C4-2B (cell line): ENCODE data around the gene AUH.

Experiments used
- ZFX ChIP-seq: fragments of 450-650 bp; IDR thresholded peaks from 2 replicates; pipeline ENCODE4 v1.6.1; 2017
- TF ChIP-seq, protein P1 (sequence below): fragments of 450-650 bp; conservative IDR thresholded peaks from 2 replicates; pipeline ENCODE4 v1.5.1; 2017; ENCODE audit warnings: mild to moderate bottlenecking

DNA sequence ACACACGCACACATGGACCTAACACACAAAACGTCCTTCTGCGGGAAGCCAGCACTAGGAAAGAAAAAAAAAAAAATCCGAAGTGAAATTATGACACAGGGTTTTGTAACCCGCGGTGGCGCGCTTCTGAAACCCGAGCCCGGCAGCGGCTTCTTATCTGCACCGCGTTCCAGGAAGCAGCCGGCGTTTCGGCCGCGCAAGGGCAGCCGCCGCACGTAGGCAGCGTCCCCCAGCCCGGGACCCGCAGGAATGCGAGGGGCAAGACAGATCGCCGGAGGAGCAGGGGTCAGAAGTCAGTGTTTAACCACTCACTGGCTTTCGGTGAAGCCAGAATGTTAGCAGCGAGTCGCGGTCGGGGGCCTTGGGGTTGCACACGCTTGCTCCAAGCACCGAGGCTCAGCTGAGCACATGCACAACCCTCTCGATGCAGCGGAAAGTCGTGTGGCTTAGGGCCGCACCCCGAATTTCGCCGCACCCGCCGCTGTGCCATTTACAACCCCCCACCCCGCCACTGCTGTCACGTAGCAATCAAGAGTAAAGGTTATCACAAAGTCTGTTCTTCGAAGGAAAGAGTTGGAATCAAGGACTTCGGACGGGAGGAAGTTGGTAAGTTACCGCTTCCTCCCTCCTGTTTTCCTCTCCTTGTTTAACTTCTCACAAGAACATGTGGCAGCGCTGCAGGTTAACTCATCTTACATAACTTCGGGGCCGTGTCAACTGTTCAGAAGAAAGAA is 167.9 kb downstream of the AUH start:
- TF ChIP-seq, protein P1, sequence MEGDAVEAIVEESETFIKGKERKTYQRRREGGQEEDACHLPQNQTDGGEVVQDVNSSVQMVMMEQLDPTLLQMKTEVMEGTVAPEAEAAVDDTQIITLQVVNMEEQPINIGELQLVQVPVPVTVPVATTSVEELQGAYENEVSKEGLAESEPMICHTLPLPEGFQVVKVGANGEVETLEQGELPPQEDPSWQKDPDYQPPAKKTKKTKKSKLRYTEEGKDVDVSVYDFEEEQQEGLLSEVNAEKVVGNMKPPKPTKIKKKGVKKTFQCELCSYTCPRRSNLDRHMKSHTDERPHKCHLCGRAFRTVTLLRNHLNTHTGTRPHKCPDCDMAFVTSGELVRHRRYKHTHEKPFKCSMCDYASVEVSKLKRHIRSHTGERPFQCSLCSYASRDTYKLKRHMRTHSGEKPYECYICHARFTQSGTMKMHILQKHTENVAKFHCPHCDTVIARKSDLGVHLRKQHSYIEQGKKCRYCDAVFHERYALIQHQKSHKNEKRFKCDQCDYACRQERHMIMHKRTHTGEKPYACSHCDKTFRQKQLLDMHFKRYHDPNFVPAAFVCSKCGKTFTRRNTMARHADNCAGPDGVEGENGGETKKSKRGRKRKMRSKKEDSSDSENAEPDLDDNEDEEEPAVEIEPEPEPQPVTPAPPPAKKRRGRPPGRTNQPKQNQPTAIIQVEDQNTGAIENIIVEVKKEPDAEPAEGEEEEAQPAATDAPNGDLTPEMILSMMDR = no peak
- TF ChIP-seq ZFX = no peak
